ENCODE data around the gene MMD.

- TF ChIP-seq ARNT (IDR thresholded peaks at IDR 0.05) (no peak), NFRKB (IDR thresholded peaks at IDR 0.05) (no peak), FOXM1 (IDR thresholded peaks at IDR 0.05; ENCODE audit: borderline replicate concordance) (no peak), FOXA1 (IDR thresholded peaks at IDR 0.05) (no peak), SP1 (IDR thresholded peaks at IDR 0.05) (no peak), ELF4 (IDR thresholded peaks at IDR 0.05) (no peak), BHLHE40 (IDR thresholded peaks at IDR 0.05; ENCODE audit: borderline replicate concordance) (no peak), FOXK2 (IDR thresholded peaks at IDR 0.05) (no peak)
These were observed 31.2 kb downstream of the MMD start for GRCh38 chr17:55390364-55390977.
